LHCN-M2 (cell line): ENCODE results near the gene SFXN1. TPM values are rescaled to one million over a fixed set of nuclear protein-coding genes. Genes with fewer than 3 reads are reported as not detected.

Source experiments
- DNase-seq: peaks from one replicate; pipeline ENCODE4 v3.0.0-alpha.2; 2012; ENCODE audit warnings: low read depth
- total RNA-seq: library from RNA; depleted of rRNA; stranded (reverse); fragments of >200 nt; gene quantifications from 2 replicates; pipeline ENCODE4 v1.2.3, GENCODE V29; 2014

The SFXN1 gene
- total RNA-seq, 1 experiment from 2014 or later, result 105 TPM

DNA sequence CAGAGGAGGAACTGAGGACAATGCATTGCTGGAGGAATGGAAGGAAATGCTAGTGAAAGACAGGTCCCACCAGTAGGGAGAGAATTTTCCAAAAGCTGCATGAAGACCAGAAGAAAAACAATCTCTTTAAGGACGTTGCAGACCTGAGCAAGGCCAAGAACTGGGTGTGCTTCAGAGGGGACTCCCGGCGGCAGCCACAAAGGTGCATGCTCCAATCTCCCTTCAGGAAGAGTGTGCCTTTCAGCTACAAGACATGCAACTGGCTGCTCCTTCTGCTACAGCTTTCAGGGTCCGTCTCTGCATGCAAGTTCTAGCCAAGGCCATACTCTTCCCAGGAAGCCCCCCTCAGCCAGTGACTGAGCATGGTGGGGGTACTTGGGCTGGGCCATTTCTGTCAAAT is 62.9 kb downstream of the SFXN1 start:
- DNase-seq, result no peak

DNA sequence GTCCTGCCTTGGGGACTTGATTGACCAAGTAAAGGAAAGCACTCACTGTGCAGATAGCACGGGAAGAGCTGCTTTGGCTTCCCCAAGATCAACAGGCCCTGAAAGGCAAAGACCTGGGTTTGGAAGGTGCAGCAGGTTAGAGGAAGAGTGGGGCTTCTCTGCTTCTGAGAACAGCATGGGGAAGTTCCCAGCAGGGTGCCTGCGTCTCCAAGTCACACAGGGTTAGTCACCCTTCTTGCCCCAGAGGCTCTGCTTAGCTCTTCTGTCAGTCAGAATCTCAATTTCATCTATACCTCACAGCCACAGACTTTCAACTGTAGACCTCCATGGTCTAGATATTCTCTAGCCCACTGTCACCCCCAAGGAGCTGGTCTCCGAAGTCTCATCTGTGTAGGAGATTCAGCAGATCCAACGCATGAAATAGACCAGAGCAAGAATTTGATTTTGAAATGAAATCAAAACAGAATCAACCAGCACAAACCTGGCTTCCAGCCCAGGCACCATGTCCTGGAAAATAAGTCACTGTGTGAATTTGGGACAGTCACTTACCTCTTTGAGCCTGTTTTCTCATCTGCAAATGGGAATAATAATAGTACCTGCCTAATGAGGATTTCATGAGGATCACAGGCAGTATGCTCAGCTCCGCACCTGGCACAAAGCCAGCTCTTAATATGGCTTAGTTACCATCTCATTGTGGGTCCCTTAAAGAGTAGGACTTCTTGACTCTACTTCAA is 64.0 kb downstream of the SFXN1 start:
- no peak for DNase-seq

DNA sequence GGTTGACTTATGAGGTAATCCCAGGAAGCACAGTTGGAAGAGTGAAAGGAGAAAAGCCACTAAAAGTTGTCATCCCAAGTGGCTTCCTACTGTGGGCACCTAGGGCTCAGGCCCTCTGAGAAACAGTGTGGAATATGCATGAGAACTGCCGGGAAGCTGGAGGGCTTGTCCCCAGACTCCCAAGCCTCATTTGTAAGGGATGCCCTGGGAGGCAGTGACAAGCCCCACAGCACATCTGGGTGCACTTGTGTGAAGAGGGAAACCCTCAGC is 64.5 kb downstream of the SFXN1 start:
- no peak for DNase-seq

DNA sequence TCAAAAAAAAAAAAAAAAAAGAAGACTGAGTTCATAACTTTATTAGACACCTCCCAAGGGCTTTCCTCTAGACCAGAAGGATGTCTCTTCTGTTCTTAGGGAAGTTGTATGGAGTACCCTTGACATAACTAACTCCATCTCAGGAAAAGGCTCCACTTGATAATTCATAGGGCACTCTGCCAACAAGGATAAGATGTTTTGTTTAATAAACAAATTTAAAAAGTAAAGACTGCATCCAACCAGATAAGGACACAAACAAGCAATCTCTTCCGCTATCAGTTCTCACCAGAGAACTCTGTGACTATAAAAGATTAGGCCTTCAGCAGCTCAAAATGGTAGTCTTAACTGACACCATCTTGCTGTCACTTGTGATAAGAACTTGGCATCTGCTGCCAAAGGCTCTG is 65.8 kb downstream of the SFXN1 start:
- DNase-seq, result no peak

- DNase-seq, result no peak
Observed at GRCh38 chr5:175544586-175544985, 66.2 kb downstream of the SFXN1 start.

- DNase-seq, result no peak
Observed at GRCh38 chr5:175547842-175548241, 69.5 kb downstream of the SFXN1 start.

GRCh38 chr5:175548626-175549311 is 70.4 kb downstream of the SFXN1 start:
- DNase-seq, result no peak

DNA sequence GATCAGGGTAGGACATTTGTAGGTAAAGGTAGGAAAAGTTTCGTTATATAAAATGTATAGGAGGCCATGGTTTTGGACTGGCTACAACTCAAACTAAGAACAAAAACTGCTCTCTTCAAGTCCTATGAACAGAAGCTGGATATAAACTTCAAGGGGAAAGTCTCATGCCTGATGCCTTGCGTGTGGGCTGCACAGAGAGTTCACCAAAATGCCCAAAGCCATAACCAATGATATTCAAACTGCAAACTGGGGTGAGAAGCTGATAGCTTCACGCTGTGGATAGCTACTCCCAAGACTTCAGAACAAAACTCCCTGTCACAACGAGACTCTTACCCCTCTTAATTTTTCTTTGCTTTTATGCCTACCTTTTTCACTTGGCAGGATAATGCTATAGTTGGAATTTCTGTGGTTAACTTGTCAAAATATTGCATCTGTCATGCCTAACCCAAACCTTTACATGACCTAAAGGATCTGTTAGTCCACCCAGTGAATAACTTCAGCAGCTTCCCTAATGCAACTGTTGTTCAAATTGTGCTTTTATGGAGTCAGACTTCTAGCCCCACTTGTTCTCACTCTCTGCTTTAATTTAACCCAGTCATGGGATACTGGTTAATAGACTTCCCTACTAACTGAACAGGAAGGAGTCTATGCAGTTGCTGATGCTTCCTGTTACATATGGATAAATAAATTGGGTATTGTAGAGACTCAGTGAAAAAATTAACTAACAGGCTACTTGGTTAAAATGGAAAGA is 71.9 kb downstream of the SFXN1 start:
- DNase-seq, result no peak

DNA sequence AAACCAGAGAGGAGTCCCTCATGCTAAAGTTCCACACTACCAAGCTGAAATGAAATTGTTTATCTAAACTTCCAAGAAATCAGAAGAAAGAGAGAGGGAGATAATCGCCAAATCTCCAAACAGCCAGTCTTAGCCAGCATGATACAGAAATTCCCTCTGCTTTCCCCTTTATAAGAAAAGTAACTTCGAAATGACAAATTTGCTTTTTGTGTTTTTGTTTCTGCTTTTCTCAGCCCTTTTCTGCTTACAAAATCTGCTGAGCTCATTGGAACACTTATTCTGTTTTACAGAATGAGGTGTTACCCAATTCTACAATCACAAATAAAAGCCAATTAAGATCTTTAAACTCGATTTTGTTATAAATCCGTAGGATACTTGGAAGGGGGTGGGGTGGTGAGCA is 72.9 kb downstream of the SFXN1 start:
- DNase-seq, result no peak

DNA sequence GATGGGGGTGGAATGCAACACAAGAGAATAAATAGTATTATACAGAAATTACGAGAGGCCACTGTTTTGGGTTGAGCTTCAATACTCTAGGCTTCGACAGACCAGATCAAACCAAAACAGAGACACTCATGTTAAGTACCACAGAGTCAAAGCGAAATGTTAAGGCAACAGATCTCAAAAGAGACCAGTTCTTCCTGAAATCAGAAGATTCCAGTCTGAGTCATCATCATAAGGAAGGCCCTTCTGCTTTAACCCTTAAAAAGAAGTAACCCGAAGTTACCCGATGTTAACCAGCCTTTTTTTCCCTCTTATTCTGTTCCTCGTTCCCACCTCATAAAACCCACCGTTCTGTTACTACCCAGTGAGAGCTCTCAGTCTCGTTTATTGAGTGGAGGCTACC is 75.9 kb downstream of the SFXN1 start:
- no peak for DNase-seq

GRCh38 chr5:175555168-175555785 is 76.9 kb downstream of the SFXN1 start:
- DNase-seq, result no peak

DNA sequence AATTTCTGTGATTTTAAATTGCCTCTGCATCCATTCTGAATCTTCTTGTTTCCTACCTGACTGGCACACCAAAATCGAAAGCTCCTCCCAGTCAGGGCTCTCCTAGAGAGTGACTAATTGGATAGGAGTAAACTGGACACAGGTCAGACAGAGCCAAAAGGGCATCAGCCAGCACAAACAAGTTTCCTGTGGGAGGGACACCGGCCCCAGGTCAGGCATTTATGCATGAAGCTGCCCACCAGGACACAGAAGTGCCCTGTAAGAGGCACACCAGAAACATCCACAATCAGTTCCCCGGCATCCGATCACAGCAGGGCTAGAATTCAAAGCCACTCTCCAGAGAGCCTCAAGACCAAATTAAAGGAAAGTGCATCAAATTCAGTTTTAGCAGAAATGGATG is 78.4 kb downstream of the SFXN1 start:
- no peak for DNase-seq

DNA sequence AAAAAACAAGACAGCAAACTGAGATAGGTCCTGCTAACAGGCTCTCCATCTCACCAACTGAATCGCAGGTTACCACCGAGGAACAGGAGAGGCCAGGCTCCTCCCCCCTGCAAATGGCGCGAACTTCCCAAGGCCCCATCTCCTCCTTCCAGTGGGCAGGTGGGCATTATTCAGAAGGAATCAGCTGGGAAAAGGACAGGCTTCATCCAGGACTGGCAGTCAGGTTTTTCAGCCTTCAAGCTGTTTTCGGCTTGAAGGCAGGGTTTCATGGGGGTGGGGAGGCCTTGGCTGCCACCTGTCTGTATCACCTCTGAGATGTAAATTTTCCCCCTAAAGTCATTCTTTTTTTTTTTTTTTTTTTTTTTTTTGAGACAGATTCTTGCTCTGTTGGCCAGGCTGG is 79.4 kb downstream of the SFXN1 start:
- no peak for DNase-seq

DNA sequence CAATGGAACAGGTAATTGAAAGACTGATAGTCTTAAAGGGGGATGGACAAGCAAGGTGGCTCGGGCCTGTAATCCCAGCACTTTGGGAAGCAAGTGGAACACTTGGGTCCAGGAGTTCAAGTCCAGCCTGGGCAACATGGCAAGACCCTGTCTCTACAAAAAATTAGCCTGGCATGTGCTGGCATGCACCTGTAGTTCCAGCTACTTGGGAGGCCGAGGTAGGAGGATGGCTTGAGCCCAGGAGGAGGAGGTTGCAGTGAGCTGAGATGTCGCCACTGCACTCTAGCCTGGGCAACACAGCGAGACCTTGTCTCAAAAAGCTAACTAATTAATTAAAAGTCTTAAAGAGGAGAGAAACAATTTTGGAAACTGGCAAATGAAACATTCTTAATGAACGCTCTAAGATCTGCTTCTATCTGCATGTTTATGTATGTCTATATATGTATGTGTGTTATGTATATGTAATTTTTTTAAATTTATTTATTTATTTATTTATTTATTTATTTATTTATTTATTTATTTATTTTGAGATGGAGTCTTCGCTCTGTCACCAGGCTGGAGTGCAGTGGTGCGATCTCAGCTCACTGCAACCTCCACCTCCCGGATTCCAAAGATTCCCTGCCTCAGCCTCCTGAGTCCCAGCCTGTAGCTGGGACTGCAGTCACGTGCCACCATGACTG is 80.6 kb downstream of the SFXN1 start:
- no peak for DNase-seq

DNA sequence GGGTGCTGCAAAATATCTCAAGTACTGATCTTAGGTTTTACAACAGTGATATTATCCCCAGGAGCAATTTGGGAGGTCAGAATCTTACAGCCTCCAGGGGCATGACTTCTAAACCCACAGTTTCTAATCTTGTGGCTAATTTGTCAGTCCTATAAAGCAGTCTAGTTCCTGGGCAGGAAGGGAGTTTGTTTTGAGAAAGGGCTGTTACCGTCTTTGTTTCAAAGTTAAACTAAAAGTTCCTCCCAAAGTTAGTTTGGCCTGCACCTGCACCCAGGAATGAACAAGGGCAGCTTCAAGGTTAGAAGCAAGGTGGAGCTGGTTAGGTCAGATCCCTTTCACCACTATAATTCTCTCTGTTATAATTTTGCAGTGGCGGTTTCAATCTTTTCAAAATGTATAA is 81.7 kb downstream of the SFXN1 start:
- no peak for DNase-seq

DNA sequence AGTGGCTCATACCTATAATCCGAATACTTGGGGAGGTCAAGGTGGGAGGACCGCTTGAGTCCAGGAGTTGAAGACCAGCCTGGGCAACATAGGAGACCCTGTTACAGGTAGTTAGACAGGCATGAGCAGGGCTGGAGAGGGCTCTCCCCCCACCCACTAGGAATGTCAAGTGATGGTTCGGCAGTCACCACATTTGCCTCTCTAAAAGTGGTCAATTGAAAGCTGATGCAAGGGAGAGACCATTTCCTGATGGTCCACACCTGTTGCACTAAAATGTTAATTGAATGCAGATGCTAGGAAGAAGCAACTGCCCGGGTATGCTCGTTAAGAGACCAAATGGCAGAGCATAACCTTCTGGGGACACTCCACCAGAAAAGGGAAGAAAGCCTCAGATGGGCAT is 82.7 kb downstream of the SFXN1 start:
- no peak for DNase-seq

DNA sequence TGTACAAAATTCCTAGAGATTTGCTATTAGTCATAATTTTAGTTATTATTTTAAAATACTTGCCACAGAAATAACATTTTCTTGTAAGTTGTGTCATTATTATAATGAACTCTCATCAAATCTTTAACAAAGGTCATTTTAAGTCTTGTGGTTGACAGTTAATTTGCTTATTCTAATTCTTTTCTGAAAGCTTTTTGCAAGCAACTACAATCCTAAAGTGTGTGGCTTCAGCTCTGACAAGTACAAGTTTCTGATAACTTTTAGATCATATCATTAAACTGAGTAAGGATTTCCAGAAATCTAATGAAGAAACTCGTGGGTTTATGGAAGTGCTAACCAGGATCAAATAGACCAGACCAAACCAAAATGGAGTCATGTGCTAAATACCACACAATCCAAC is 86.4 kb downstream of the SFXN1 start:
- no peak for DNase-seq

DNA sequence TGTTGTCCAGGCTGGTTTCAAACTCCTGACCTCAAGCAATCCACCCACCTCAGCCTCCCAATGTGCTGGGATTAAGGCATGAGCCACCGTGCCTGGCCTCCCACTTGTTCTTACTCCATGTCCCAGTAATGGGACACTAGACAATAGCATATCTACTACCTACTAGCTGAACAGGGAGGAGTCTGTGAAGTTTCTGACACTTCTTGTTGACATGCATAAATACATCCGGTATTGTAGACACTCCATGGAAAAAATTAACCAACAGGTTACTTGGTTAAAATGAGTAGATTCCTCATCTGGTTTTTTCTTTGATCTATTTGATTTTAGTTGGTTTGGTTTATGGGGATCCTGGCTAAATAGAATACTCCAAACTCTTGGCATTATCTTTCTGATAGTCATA is 88.3 kb downstream of the SFXN1 start:
- no peak for DNase-seq

DNA sequence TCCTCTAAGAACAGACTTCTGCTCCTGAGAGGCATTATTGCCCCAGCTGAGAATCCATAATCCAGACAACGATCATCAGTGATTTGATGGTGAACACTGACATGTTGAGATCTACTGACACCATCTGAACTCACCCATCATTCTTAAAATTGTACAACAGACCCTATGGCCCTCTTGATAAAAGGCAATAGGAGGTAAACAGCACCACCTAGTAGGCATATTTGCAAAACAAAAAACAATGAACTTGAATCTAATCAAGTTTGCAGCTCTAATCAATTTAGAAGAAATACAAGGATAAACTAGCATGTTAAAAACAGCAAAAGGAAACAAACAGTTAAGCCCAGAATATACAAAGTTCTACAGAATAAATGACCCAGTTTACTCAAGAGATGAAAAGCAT is 89.6 kb downstream of the SFXN1 start:
- no peak for DNase-seq

- no peak for DNase-seq
Observed at GRCh38 chr5:175569701-175570100, 91.3 kb downstream of the SFXN1 start.

- DNase-seq, result peak; percentile 37
Observed at GRCh38 chr5:175572886-175573285, 94.5 kb downstream of the SFXN1 start.
